HEK293 (cell line): ENCODE measurements around the gene BTBD9.

Source experiments
- CTCF ChIA-PET: fragments of 350-600 bp; formaldehyde crosslinking; extraction: SDS; loops from one replicate; lab custom pipeline; 2021; ENCODE audit warnings: antibody characterized with exemption; lab: Yijun Ruan, JAX
- POLR2A ChIA-PET: fragments of 300-600 bp; formaldehyde crosslinking; extraction: SDS; loops from one replicate; lab custom pipeline; 2020; ENCODE audit warnings: antibody characterized with exemption, inconsistent platforms; lab: Yijun Ruan, JAX
- H3K27ac ChIP-seq: fragments of 200-500 bp; sonication (Bioruptor generic); 2 replicates; pipeline ENCODE4 v1.5.1; 2014; ENCODE audit warnings: low read depth, low read length, control low read depth, inconsistent platforms; ENCODE audit errors: extremely low read depth
- H3K36me3 ChIP-seq, 2 experiments: fragments of 200-500 bp in 1 of 2; sonication (Bioruptor generic) in 1 of 2; 1 replicate in 1 of 2; 2 replicates in 1 of 2; pipeline ENCODE4 v1.5.1; 2014 to 2017; ENCODE audit warnings: inconsistent platforms in 2 of 2, low read length in 2 of 2; ENCODE audit not compliant: control insufficient read depth in 2 of 2, insufficient read depth in 1 of 2
- H3K4me1 ChIP-seq: fragments of 200-500 bp; sonication (Bioruptor generic); 2 replicates; pipeline ENCODE4 v1.5.1; 2014; ENCODE audit warnings: mild to moderate bottlenecking, low read length, inconsistent platforms; ENCODE audit not compliant: control insufficient read depth, insufficient read depth
- H3K4me3 ChIP-seq: 2 replicates; pipeline ENCODE4 v1.5.1; 2011; ENCODE audit warnings: low read depth, mild to moderate bottlenecking, control low read depth, low read length, moderate library complexity
- H3K9me3 ChIP-seq: fragments of 200-500 bp; sonication (Bioruptor generic); 2 replicates; pipeline ENCODE4 v1.5.1; 2014; ENCODE audit warnings: low read depth, low read length, inconsistent platforms; ENCODE audit not compliant: control insufficient read depth, insufficient read depth
- FEZF1 ChIP-seq: fragments of 450-650 bp; formaldehyde crosslinking; IDR thresholded peaks from 2 replicates; pipeline ENCODE4 v1.5.1; 2016; ENCODE audit warnings: missing biosample characterization, missing genetic modification characterization
- RBAK ChIP-seq: fragments of 450-650 bp; formaldehyde crosslinking; IDR thresholded peaks from 2 replicates; pipeline ENCODE4 v1.5.1; 2016; ENCODE audit warnings: missing biosample characterization, missing genetic modification characterization
- SCRT1 ChIP-seq: fragments of 450-650 bp; formaldehyde crosslinking; IDR thresholded peaks from 2 replicates; pipeline ENCODE4 v1.5.1; 2016; ENCODE audit warnings: missing biosample characterization, missing genetic modification characterization, borderline replicate concordance
- SETDB1 ChIP-seq: IDR thresholded peaks from one replicate; pipeline ENCODE4 v1.6.1; 2017; ENCODE audit warnings: mild to moderate bottlenecking, low read length, moderate library complexity, mixed read lengths; ENCODE audit not compliant: insufficient read length
- ZBTB17 ChIP-seq: fragments of 450-650 bp; formaldehyde crosslinking; IDR thresholded peaks from 2 replicates; pipeline ENCODE4 v1.5.1; 2016; ENCODE audit warnings: missing biosample characterization, missing genetic modification characterization
- ZFHX2 ChIP-seq: fragments of 450-650 bp; formaldehyde crosslinking; conservative IDR thresholded peaks from 2 replicates; pipeline ENCODE4 v1.5.1; 2016; ENCODE audit warnings: missing biosample characterization, missing genetic modification characterization
- ZFP3 ChIP-seq: fragments of 450-650 bp; formaldehyde crosslinking; IDR thresholded peaks from 2 replicates; pipeline ENCODE4 v1.5.1; 2016; ENCODE audit warnings: low read depth, missing biosample characterization, missing genetic modification characterization
- ZNF10 ChIP-seq: fragments of 450-650 bp; formaldehyde crosslinking; IDR thresholded peaks from 2 replicates; pipeline ENCODE4 v1.5.1; 2017; ENCODE audit warnings: missing biosample characterization, missing genetic modification characterization
- ZNF133 ChIP-seq: fragments of 450-650 bp; formaldehyde crosslinking; IDR thresholded peaks from 2 replicates; pipeline ENCODE4 v1.5.1; 2016; ENCODE audit warnings: missing biosample characterization, missing genetic modification characterization
- ZNF214 ChIP-seq: fragments of 450-650 bp; formaldehyde crosslinking; IDR thresholded peaks from 2 replicates; pipeline ENCODE4 v1.5.1; 2017; ENCODE audit warnings: missing biosample characterization, mild to moderate bottlenecking, missing genetic modification characterization, borderline replicate concordance
- ZNF248 ChIP-seq: fragments of 450-650 bp; formaldehyde crosslinking; IDR thresholded peaks from 2 replicates; pipeline ENCODE4 v1.5.1; 2017; ENCODE audit warnings: missing biosample characterization, missing genetic modification characterization
- ZNF266 ChIP-seq: fragments of 450-650 bp; formaldehyde crosslinking; IDR thresholded peaks from 2 replicates; pipeline ENCODE4 v1.5.1; 2016; ENCODE audit warnings: missing biosample characterization, missing genetic modification characterization, low read depth
- ZNF473 ChIP-seq: fragments of 450-650 bp; formaldehyde crosslinking; IDR thresholded peaks from 2 replicates; pipeline ENCODE4 v1.5.1; 2017; ENCODE audit warnings: missing biosample characterization, missing genetic modification characterization
- ZNF530 ChIP-seq: fragments of 450-650 bp; formaldehyde crosslinking; IDR thresholded peaks from 2 replicates; pipeline ENCODE4 v1.5.1; 2016; ENCODE audit warnings: low read depth, missing biosample characterization, missing genetic modification characterization
- ZNF571 ChIP-seq: fragments of 450-650 bp; formaldehyde crosslinking; IDR thresholded peaks from 2 replicates; pipeline ENCODE4 v1.5.0; 2017; ENCODE audit warnings: missing biosample characterization, missing genetic modification characterization
- ZNF660 ChIP-seq: fragments of 450-650 bp; IDR thresholded peaks from 2 replicates; pipeline ENCODE4 v1.5.1; 2018; ENCODE audit warnings: missing biosample characterization, mild to moderate bottlenecking, missing genetic modification characterization
- ZNF76 ChIP-seq: fragments of 450-650 bp; formaldehyde crosslinking; IDR thresholded peaks from 2 replicates; pipeline ENCODE4; 2016; ENCODE audit warnings: low read depth, missing biosample characterization, missing genetic modification characterization, borderline replicate concordance
- ZNF768 ChIP-seq: fragments of 450-650 bp; formaldehyde crosslinking; IDR thresholded peaks from 2 replicates; pipeline ENCODE4 v1.5.1; 2018; ENCODE audit warnings: missing biosample characterization, mild to moderate bottlenecking, missing genetic modification characterization
- ZNF791 ChIP-seq: fragments of 450-650 bp; formaldehyde crosslinking; IDR thresholded peaks from 2 replicates; pipeline ENCODE4 v1.5.1; 2016; ENCODE audit warnings: missing biosample characterization, missing genetic modification characterization
- TF ChIP-seq, protein P1 (sequence below): fragments of 450-650 bp; formaldehyde crosslinking; IDR thresholded peaks from 2 replicates; pipeline ENCODE4 v1.5.1; 2016; ENCODE audit warnings: missing biosample characterization, missing genetic modification characterization, borderline replicate concordance
- TF ChIP-seq, protein P2 (sequence below): fragments of 450-650 bp; IDR thresholded peaks from 2 replicates; pipeline ENCODE4 v1.5.1; 2018; ENCODE audit warnings: missing biosample characterization, missing genetic modification characterization

The BTBD9 gene

DNA sequence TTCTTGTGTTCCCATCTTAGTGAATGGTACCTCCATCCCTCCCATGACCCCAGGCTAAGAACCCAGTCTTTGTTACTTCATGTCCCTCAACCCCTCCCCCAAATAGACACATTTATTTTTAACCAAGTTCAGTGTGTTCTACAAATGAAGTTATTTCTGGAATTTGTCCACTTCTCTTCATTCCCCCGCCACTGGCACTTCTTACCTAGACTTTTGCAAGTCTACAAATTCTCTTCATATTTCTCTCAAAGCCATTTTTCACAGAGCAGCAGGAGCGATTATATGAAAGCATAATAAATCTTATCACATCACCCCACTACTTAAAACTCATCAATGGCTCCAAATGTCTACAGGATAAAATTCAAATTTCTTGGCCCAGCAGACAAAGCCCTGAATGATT, 131.4 kb downstream of the BTBD9 start:
- ChIA-PET POLR2A (no interaction called here), CTCF (no interaction called here)
- H3K36me3 ChIP-seq = no peaks in the 10 kb centered on the region
- H3K4me3 ChIP-seq = no peak overlapping the region
- H3K27ac ChIP-seq = no peak overlapping the region
- H3K4me1 ChIP-seq = peaks cover 23% of the 10 kb centered on the region
- no peak for TF ChIP-seq ZNF76
- TF ChIP-seq ZBTB17 (tag by site-specific recombination) = no peak
- no peaks in the 10 kb centered on the region for H3K9me3 ChIP-seq

DNA sequence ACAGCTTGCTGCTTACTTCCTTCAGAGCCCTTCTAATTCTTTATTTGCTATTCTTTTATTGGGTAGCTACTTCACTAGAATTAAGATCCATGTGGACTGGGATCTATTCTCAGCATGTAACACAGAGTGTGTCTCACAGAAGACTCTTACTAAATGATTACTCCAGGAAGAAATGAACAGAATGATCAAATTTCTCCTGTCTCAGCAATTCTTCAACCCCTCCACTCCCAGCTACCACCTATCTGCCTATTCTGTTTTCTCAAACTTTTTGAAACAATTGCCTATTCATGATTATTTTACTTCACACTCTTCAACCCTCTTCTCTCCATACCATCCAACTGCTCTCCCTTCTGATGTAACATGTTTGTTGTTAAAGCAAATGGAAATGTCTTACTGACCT, 132.6 kb downstream of the BTBD9 start:
- H3K36me3 ChIP-seq = no peaks in the 10 kb centered on the region
- peaks cover 33% of the 10 kb centered on the region for H3K4me1 ChIP-seq
- POLR2A ChIA-PET = no interaction called here
- H3K9me3 ChIP-seq = no peaks in the 10 kb centered on the region
- CTCF ChIA-PET = interaction anchor here (0.7 kb wide), 1 partner anchor 8 kb away, joined by 3 read pairs; no protein-coding TSS in a partner anchor
- no peak for TF ChIP-seq SETDB1
- TF ChIP-seq, protein P1, sequence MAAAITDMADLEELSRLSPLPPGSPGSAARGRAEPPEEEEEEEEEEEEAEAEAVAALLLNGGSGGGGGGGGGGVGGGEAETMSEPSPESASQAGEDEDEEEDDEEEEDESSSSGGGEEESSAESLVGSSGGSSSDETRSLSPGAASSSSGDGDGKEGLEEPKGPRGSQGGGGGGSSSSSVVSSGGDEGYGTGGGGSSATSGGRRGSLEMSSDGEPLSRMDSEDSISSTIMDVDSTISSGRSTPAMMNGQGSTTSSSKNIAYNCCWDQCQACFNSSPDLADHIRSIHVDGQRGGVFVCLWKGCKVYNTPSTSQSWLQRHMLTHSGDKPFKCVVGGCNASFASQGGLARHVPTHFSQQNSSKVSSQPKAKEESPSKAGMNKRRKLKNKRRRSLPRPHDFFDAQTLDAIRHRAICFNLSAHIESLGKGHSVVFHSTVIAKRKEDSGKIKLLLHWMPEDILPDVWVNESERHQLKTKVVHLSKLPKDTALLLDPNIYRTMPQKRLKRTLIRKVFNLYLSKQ (tag by site-specific recombination) = no peak
- no peak for TF ChIP-seq ZFHX2 (tag by site-specific recombination)
- TF ChIP-seq SCRT1 (tag by site-specific recombination) = no peak
- no peak for TF ChIP-seq ZNF214 (tag by site-specific recombination)
- TF ChIP-seq, all 188 proteins: peak for 0
- H3K4me3 ChIP-seq = no peak overlapping the region
- H3K27ac ChIP-seq = no peak overlapping the region

DNA sequence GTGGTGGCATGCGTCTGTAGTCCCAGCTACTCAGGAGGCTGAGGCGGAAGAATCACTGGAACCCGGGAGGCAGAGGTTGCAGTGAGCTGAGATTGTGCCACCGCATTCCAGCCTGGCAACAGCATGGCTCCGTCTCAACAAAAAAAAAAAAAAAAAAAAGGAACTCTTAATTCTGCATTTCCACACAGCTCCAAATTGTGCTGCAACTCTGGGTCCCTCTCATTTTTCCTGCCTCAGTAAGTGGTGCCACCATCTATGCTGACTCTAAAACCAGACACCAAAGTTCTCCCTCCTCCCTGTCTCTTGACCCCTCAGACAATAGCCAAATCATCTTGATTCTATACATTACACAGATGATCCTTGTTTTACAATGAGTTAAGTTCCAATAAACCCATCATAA, 133.9 kb downstream of the BTBD9 start:
- no peaks in the 10 kb centered on the region for H3K36me3 ChIP-seq
- H3K4me3 ChIP-seq = no peak overlapping the region
- no peak overlapping the region for H3K27ac ChIP-seq
- POLR2A ChIA-PET = no interaction called here
- CTCF ChIA-PET = interaction anchor here (1.3 kb wide), 1 partner anchor 12 kb away, joined by 6 read pairs; no protein-coding TSS in a partner anchor
- no peaks in the 10 kb centered on the region for H3K9me3 ChIP-seq
- TF ChIP-seq ZNF660 (tag by site-specific recombination) (no peak), FEZF1 (tag by site-specific recombination) (no peak), ZFP3 (tag by site-specific recombination) (no peak), ZNF571 (tag by site-specific recombination) (no peak), RBAK (tag by site-specific recombination) (no peak), ZNF768 (tag by site-specific recombination) (no peak), ZNF791 (tag by site-specific recombination) (no peak), ZNF473 (no peak), ZNF266 (no peak), ZNF530 (tag by site-specific recombination) (no peak), ZNF248 (tag by site-specific recombination) (no peak), ZNF10 (no peak), ZNF133 (tag by site-specific recombination) (no peak)
- TF ChIP-seq, protein P2, sequence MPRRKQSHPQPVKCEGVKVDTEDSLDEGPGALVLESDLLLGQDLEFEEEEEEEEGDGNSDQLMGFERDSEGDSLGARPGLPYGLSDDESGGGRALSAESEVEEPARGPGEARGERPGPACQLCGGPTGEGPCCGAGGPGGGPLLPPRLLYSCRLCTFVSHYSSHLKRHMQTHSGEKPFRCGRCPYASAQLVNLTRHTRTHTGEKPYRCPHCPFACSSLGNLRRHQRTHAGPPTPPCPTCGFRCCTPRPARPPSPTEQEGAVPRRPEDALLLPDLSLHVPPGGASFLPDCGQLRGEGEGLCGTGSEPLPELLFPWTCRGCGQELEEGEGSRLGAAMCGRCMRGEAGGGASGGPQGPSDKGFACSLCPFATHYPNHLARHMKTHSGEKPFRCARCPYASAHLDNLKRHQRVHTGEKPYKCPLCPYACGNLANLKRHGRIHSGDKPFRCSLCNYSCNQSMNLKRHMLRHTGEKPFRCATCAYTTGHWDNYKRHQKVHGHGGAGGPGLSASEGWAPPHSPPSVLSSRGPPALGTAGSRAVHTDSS (tag by site-specific recombination) = no peak
- peaks cover 40% of the 10 kb centered on the region for H3K4me1 ChIP-seq
